ENCODE data around the gene CALHM6.

DNA sequence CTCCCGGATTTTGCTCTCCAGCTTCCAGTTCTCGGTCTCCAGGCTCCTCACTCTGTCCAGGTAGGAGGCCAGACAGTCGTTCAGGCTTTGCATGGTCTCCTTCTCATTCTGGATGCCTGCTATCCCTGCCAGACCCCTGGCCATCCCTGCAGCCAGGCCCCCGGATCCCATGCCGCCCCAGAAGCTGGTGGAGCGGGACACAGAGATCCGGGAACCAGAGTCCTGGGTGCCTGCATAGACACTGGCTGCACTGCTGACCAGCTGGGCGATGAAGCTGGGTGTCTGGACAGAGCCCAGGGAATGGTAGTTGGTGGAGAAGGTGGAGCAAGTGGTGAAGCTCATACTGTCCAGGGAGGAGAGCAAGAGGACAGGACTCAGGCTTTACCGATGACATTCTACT lies 2.9 kb upstream of the CALHM6 start:
- TF ChIP-seq POLR2A (IDR thresholded peaks at IDR 0.05) = no peak
- TF ChIP-seq, protein P1, sequence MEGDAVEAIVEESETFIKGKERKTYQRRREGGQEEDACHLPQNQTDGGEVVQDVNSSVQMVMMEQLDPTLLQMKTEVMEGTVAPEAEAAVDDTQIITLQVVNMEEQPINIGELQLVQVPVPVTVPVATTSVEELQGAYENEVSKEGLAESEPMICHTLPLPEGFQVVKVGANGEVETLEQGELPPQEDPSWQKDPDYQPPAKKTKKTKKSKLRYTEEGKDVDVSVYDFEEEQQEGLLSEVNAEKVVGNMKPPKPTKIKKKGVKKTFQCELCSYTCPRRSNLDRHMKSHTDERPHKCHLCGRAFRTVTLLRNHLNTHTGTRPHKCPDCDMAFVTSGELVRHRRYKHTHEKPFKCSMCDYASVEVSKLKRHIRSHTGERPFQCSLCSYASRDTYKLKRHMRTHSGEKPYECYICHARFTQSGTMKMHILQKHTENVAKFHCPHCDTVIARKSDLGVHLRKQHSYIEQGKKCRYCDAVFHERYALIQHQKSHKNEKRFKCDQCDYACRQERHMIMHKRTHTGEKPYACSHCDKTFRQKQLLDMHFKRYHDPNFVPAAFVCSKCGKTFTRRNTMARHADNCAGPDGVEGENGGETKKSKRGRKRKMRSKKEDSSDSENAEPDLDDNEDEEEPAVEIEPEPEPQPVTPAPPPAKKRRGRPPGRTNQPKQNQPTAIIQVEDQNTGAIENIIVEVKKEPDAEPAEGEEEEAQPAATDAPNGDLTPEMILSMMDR (IDR thresholded peaks at IDR 0.05) = no peak

Measured in thyroid gland (tissue), 4 donors.